NCI-H526 (cell line): Measurements from ENCODE around the gene GLCE.
A peak's percentile ranks its signal among the peaks of the same experiment; 100 is the strongest.

Experiments used
- DNase-seq, 2 experiments: peaks; one replicate each; lab custom pipeline; 2025; lab: John Stamatoyannopoulos, UW

The GLCE gene

DNA sequence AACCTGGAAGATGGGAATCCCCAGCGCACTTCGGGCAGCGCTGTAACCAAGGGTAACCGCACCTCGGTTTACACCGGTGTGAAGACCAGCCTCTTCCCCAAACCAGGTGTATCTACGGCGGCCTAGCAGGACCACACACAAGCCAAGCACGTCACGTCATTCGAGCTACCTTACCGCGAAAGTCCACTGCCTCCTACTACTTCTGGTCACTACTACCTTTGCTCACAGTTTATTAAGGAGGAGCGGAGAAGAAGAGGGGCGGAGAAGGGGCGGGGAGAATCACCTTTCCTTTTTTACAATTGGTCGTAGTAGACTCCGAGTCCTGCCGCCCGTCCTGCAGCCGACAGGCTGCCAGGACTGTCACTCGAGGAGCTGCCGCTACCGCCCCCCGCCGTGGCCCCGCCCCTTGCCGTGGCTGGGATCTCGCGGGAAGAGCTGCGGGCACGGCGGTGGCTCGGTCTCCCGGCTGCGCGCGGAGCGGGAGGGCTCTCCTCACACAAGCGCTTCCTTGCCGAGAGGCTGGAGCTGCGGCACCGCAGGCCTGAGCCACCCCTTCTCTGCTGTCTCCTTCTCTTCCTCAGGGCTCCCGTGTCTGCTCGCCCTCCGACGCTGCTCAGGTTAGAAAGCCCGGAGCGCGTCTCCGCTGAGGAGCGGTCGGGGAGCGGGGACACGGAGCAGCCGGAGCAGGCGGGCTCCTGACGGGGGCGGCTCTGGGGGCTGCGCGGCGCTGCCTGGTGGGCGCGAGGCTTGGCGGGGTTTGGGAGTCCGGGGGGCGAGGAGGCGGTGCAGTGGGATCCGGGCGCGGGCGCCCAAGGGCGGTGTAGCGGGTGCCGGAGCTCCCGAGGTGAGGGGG is at the start of gene GLCE:
Gene GLCE (plus strand): TSS at position 495 of the 853 bp plus-strand sequence. CDS start 95,172 bp downstream, outside the sequence.
- DNase-seq: peak; percentile 93 to 98

DNA sequence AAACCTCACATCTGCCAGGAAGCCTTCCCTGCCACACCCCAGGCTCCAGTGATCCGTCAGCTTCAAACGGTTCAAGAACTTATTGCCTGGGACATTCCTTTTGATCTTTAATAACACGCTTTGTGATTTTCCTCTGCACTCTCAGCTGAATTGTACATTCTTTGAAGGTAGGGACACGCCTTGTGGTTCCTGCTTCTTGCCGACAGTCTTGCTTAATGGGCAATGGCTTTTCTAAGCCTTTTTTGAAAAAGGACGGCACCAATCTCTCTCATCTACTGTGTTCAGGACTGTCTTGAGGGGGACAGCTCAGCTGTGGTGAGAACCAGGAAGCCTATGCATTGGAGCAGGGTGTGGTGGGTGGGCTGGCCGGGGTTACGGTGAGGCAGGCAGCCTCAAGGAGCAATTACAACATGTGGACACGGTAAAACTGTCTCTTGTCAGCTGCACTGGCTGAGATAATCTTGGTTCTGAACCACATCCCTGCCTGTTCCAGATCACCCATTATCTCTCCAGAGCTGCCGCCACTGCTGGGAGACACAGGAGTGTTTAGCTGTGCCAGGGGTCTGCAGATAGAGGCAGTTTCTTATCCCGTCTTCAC is 46.0 kb upstream of the GLCE start:
- no peak for DNase-seq

DNA sequence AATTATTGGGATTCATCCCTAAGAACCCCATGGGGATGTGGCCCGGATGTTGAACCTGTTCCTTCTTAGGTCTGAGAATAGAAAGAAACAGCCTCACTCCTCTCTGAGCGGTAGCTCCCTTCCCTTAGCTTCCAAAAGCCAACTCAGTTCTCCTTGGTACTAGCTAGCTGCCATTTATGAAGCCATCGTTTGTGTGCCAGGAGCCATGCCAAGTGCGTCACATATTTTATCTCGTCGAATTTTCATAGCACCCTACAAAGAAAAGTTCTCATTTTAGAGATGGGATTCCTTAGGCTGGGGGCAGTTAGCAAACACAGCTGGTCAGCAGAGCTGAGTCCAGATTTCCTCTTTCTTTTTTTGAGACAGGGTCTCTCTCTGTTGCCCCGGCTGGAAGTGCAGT is 45.4 kb upstream of the GLCE start:
- no peak for DNase-seq

DNA sequence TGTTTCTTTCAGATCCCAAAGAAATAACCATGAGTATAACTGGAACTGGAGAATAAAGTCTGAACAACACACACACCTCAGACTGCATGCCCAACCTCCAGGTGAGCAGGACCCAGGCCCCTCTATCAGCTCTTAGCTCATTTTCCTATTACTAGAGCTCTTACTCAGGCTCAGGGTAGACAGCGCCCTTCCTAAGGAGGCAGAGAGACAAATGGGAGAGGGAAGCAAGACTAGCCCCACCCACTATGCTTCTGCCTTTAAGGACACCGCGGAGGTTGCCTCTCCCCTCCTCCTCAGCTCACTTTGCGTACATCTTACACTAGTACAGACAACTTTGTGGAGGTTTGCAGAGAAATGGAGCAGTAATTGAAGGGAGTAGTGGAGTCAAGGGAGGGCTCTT is 44.0 kb upstream of the GLCE start:
- DNase-seq: no peak

DNA sequence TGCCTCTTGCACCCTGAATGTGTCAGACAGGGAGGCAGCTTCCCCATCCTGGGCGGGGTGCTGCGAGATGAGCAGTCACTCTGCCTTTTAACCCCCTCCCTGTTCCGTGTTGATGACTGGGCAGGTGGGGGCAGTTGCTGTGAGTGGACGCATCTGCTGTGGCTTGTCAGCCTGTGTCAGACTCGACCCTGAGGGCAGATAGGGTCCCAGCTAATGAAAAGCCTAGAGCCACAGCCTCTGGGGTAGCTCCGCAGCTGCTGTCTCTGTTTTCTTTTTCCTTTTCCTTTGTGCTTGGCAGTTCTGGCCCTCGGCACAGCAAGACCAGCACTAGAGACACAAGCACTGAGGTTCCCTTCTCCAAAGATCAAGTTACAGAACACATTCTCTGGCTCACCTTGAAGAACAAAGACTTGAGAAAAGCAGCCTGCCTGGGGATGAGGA is 43.0 kb upstream of the GLCE start:
- DNase-seq: no peak

DNA sequence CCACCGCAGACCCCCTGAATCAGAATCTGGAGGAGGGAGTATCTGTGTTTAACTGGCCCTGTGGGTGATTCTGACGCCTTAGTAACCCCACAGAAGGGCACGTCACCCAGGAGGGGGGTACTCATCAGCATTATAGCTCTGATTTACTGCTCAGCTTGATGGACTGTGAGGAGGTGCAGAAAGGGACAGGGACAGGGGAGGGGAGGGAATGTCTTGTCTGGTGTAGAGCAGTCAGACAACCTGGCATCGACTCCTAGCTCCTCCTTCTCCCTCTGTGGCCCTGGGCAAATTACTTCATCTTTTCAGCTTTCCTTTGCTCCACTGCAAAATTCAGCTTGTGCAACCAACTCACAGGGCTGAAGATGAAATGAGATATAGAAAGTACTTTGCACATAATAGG is 42.3 kb upstream of the GLCE start:
- no peak for DNase-seq

DNA sequence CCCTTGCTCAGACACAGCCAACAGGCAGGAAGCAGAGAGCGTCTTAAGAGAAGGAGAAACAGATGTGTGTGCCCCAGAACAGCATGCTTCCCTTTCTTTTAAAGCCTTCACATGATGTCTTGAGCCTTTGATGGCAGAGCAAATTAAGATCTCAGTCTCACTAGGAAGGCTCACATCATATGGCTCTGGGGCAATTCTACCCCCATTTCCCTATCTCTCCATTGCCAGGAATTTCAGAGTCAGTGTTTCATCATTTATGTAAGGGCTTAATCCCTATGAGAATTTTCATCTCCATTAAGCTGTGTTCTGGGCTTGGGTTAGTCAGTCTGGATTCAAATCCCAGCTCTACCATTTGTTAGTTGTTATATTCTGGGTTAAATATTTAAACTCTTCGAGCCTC is 41.4 kb upstream of the GLCE start:
- no peak for DNase-seq

DNA sequence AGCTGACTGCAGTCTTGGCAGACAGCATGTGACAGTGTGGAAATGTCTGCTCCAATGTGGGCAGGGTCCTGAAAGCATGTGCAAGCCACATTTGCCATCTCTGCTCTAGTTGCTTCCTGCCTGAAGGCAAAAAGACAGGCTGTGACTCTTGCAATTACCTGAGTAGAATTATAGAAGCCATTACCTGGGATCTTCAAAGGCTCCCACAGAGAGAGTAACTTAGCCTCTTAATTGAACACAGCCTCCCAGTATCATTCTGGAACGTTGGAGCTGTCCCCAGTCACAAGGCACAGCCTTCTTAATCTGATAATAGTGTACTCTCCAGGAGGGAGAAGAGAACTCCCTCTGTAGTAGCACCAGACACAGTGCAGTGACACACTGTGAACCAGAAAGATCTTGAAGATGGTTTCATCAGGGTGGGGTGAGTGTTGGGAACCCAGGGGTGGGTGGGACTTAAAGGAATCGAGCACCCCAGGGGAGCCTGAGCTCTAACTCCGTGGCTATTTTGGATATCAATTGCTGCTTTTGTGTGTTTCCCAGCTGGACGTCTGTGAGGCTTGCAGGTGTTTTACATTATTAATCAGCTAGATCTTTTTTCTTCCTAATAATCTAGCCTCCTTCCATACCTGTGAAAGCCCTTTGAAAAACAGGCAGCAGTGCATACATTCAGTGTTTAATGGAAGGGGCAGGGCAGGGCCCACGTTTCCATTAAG is 40.6 kb upstream of the GLCE start:
- DNase-seq: no peak

DNA sequence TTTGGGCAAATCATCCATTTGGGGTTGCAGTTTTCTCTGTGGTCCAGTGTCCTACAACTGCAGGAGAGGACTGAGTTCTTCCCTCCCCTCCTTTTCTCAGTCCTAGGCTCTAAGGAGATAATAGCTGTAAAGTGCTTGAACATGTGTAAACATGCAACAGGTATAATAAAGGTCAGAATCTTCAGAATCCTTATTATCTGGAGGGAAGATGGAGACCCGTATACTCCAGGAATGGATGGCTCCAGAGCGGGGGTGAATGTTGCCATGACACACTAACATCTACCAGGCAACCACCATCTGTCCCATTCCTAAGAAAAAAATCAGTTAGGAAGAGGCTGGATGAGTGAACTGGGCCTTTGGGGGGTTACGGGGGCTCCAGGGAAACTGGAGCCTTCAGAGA is 39.7 kb upstream of the GLCE start:
- DNase-seq: no peak

DNA sequence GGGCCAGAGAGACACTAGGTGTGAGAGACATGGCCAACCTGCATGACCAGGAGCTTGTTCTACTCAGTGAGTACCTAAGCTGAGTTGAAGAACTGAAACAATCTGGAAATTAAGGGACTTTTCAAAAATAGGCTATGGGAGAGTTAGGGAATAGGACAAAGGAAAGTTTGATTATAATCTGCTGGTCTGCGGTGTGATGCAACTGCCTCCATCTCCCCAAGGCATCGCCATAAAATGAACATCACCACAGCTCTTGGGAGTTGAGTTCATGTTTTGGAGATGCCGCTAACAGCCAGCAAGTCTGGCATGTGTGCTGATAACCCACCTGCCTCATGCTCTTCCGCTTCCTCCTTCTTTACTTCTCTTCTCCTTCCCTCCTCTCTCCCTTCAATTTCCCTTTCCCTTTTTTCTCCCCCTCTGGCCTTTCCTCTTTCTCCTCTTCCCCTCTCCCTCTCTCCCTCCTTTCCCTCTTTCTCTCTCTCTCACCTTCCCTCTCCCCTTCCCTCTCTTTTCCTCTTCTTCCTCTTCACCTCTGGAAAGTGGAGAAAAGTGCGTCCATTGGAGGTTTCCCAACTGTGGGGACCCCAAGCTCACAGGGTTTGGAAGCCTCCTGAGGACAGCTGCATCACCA is 39.1 kb upstream of the GLCE start:
- no peak for DNase-seq

DNA sequence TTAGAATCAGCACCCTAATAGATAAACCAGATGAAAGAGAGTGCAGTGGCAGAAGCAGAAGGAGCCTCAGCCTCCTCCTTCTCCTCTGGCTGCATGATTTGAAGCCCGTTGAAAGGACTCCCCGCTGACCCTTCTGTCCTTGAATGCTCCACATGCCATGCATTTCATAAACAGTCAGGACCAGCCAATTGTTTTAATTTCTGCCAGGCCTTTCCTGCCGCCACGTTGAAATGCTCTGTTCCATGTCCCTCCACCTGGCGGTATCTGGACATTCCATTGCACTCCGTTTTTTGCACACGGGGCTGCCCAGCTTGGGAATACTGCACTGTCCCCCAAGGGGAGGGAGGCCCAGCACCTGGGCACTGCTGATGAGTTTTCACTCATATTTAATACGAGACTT is 35.2 kb upstream of the GLCE start:
- no peak for DNase-seq

DNA sequence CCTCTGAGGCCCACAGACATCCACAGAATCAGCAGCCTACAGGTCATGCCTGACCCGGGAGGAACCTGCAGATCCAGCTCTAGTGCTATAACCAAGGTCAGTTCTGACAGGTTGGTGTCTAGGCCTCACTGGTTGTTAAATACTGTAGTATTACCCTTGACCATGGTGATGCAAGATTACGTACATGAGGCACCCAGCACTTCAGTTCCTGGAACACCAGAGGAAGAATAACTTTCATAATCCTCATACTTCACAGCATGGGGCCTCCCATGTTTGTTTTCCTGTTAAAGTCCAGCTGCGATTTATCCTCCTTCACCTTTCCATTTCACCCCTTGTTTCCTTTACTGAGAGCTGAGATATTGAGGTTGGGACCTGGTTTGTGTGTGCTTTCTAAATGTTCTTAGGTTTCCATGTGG is 34.4 kb upstream of the GLCE start:
- DNase-seq: no peak

DNA sequence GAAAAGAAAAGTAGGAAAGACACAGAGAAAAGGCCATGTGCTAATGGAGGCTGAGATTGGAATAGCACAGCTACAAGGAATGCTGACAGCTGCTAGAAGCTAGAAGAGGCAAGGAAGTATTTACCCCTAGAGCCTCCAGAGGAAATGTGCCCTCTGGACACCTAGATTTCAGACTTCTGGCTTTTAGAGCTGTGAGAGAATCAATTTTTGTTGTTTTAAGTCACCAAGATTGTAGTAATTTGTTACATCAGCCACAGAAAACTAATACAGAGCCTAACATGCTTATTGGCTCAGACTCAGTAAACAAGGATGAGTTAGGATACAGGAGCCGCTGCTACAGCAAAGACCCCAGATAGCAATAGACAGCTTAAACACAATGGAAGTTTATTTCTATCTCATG is 33.1 kb upstream of the GLCE start:
- no peak for DNase-seq

DNA sequence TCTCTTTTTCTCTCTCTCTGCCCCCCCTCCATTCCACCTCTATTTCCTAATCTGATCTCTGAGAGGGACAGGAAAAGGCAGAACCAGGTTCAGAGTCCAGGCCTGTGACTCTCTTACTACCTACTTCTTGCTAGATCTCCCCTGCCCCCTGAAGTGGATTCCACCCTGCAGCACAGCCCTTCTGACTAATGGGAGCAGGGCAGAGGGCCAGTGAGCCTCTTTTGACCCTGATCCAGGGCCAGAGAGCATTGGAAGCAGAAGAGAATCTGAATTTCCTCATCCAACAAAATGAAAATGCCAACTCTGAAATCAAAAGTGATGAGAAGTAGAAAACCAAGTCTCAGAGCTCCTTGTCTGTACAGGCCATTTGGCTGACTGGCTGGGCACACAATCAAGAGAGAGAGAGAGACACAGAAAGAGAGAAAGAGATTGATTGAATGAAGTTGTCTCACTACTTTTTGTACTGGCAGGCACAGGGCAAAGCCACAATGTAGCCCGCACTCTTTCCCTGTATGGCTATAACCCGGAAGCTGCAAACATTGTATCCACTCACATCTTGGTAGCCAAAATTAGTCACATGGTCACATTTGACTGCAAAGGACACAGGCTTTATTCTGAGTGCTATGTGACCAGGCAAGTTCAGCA is 31.6 kb upstream of the GLCE start:
- no peak for DNase-seq

DNA sequence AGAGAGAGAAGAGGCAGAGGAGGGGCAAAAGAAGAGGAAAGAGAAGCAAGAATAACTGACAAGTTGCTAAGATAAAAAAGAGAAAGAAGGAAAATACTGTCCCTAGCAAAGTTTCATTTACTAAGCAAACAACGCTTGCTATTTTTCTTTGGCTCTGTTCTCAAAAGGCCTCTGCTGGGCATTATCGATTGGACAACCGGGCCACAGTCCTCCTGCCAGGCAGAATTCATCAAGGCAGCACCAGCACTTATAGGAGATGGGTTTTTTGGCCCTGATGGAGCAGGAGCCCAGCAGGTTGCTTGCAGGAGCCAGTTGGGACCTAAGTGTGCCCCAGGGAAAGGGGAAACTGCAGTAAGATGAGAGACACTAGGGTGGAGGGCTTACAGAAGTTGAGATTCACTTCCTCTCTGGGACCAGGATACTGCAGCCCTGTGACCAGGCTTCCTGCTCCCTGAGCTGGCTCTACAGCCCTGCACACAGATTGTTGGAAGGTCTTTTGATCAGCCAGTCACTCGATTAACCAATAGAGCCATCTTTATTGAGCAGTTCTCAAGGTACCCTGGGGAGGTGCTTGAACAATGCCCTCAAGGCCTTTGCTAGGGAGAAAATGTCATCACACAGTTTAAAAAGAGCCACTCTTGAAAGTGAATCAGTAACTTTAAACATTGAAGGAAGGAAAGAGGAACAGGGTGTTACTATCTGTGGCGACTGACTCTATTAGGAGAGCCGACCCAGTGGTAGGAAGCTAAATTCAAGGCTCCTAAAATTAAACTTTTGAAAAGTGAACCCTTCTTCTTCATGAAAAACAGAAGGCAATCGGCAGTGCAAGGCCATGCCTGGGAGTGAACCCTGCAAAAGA is 28.8 kb upstream of the GLCE start:
- no peak for DNase-seq

DNA sequence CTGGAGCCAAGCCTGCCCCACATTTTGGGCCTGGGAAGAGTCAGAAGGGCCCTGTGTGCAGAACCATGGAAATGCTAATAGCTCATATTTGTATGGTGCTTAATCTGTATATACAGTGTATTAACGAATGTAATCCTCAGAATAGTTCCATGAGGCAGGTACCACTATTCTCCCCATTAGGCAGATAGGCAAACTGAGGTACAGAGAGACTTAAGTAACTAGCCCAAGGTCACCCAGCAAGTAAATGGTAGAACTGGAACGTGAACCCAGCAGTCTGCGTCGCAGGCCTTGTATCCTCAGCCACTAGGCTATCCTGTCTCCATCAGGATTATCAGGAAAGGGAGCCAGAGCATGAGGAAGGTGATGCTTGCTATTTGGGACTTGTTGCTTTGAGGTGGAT is 28.0 kb upstream of the GLCE start:
- no peak for DNase-seq

DNA sequence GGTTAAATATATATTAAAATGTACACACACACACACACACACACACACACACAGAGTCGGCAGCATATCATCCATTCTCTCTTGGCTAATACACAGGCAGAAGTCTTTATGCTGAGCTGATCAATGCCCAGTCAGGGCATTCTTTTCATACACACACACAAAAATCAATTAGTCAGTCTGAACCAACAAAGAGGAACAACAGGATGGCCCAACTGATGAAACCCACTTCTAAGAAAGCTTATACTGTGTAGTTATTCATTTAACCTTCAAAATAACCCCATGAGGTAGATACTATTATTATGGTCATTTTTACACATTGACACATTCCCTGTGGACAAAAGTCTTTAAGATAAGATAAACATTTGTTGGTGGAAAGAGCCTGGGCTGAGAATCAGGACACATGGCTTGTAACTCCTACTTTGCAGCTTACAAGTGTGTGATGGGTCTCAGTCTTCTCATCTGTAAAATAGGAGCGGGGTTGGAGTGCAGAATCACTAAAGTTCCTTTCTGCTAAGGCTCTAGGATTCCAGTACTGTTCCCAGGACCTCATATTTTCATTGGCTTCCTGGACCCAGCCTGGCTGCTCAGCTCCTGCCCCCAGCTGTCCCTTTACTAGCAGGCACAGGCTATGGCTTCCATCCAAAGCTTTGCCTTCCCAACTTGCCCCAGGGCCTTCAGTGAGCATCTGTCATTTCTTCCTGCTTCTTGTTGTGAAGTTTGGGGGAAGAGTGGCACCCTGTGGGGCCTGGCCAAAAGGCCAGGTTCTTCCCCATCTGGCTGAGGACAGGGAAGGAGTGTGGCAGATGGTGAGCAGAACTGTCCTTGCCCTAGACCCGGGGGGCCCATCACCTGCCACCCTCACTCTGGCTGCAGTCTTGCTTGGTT is 27.2 kb upstream of the GLCE start:
- no peak for DNase-seq

DNA sequence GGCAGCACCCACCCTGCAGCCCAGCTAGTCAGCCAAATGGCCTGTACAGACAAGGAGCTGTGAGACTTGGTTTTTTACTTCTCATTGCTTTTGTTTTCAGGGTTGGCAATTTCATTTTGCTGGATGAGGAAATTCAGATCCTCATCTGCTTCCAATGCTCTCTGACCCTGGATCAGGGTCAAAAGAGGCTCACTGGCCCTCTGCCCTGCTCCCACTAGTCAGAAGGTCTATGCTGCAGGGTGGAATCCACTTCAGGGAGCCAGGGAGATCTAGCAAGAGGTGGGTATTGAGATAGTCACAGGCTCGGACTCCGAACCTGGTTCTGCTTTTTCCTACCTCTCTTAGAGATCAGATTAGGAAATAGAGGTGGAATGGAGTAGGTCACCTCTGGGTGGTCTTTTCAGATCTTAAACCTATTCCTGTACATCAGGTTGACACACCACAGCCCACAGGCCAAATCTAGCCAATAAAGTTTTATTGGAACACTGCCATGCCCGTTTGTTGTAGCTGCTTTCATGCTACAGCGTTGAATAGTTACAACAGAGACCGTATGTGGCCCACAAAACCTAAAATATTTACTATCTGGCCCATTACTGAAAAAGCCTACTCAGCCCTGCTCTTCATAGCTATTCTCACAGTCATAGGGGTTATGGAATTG is 26.4 kb upstream of the GLCE start:
- no peak for DNase-seq

DNA sequence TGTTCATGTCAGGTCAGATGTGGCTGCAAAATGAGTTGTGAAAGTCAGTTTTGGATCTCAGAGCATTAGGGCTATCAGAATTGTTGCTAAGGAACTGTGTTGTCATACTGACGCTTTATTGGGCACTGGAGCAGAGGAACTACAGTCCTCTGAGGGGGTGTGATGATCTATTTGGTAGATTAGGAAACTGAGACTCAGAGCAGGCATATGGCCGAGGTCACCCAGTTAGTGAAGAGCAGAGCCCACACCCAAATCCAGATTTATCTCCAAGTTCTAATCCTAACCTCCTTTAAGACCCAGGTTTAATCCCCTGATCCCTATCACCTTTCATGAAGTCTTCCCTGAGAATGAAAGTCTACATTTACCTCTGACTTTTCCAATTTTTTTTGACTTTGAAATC is 25.6 kb upstream of the GLCE start:
- DNase-seq: no peak

DNA sequence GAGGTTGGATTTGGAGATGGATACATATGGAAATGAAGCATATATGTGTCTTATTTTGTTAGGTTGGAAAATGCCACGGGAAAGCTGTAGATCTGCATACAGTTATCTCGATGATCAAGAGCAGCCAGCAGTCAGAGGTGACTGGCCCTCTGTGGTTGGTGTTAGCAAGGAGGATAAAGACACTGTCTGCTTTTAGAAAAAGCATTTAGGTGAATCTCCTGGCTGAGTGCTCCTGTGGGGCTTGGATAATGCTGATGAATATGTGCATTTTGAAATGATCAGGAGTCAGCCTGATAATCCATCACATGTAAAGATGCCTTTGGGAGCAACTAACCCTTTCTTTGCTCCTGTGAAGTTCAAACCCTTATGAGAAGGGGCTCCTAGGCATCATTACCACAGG is 24.9 kb upstream of the GLCE start:
- no peak for DNase-seq
